Prostate gland (tissue), 2 donors: Measurements from ENCODE around the gene CPA1. TPM values are rescaled to one million over a fixed set of nuclear protein-coding genes. Genes with fewer than 3 reads are reported as not detected.

Experiments used
- total RNA-seq, 2 donors: library from RNA; depleted of rRNA; stranded (reverse); fragments of >200 nt; gene quantifications; one replicate each; pipeline ENCODE4 v1.1.0, GENCODE V29; 2016

The CPA1 gene
- total RNA-seq, 2 donors from 2014 or later: 0.14 TPM; not detected in 1

Other genes with a start within 250 kb of the CPA1 start
- 10 to 100 TPM; 11.9 to 21.5 TPM for gene TMEM209, start 175.1 kb upstream of the CPA1 start, total RNA-seq
- gene SSMEM1, start 172.6 kb upstream of the CPA1 start, total RNA-seq: 1 to 10 TPM in 1 of 2 donors, not detected in 1; 2.0 TPM
- gene CPA2, start 113.6 kb upstream of the CPA1 start, total RNA-seq: not detected
- gene CPA4, start 87.3 kb upstream of the CPA1 start, total RNA-seq: under 1 TPM in 1 of 2 donors, not detected in 1; 0.23 TPM
- gene CPA5, start 35.7 kb upstream of the CPA1 start, total RNA-seq: 1 to 10 TPM in 1 of 2 donors, not detected in 1; 1.5 TPM
- gene CEP41, start 60.5 kb downstream of the CPA1 start, total RNA-seq: 10 to 100 TPM in 1 of 2 donors, 1 to 10 TPM in 1; 6.6 to 16.2 TPM
- 10 to 100 TPM; 31.1 to 41.6 TPM for gene MEST, start 111.6 kb downstream of the CPA1 start, total RNA-seq